AG04450 (cell line): ENCODE data around the gene TET1. TPM values are rescaled to one million over a fixed set of nuclear protein-coding genes. Genes with fewer than 3 reads are reported as not detected.
"Not testable (repeated sequence)": the region's sequence is repeated elsewhere in the genome, so short reads cannot be mapped to it uniquely, and the experiment has no call there.

Source experiments
- CTCF ChIA-PET: fragments of 300-600, 350-600 bp; formaldehyde crosslinking; extraction: SDS; loops from one replicate; lab custom pipeline; 2022; ENCODE audit warnings: antibody characterized with exemption, inconsistent platforms; lab: Charles Lee
- POLR2A ChIA-PET: fragments of 350-600 bp; formaldehyde crosslinking; extraction: SDS; loops from one replicate; lab custom pipeline; 2021; ENCODE audit warnings: antibody characterized with exemption, inconsistent platforms; lab: Yijun Ruan, JAX
- DNase-seq: peaks from one replicate; pipeline ENCODE4 v3.0.0-alpha.2; 2011; ENCODE audit warnings: low read depth, low spot score
- H3K27ac ChIP-seq: one replicate; pipeline ENCODE4 v1.5.1; 2012; ENCODE audit warnings: low read depth, low read length, control low read depth
- H3K27me3 ChIP-seq: one replicate; pipeline ENCODE4 v1.6.0; 2012; ENCODE audit warnings: low read length; ENCODE audit not compliant: control insufficient read depth, insufficient read depth
- H3K4me3 ChIP-seq: 2 replicates; pipeline ENCODE4 v1.5.1; 2011; ENCODE audit warnings: mild to moderate bottlenecking, low read depth, low read length, control low read depth
- H3K9me3 ChIP-seq: 2 replicates; pipeline ENCODE4 v1.5.1; 2012; ENCODE audit warnings: low read length; ENCODE audit not compliant: control insufficient read depth, insufficient read depth
- polyA plus RNA-seq: library from polyadenylated mRNA; depleted of rRNA; stranded (reverse); fragments of >200 nt; gene quantifications from 2 replicates; pipeline ENCODE4 v1.2.3, GENCODE V29; 2011
- TF ChIP-seq, protein P1 (sequence below): IDR thresholded peaks from 2 replicates; pipeline ENCODE4 v1.5.1; 2011; ENCODE audit warnings: low read depth, low read length, control low read depth, inconsistent platforms

Gene TET1
- polyA plus RNA-seq, 1 experiment, result 3.4 TPM

DNA sequence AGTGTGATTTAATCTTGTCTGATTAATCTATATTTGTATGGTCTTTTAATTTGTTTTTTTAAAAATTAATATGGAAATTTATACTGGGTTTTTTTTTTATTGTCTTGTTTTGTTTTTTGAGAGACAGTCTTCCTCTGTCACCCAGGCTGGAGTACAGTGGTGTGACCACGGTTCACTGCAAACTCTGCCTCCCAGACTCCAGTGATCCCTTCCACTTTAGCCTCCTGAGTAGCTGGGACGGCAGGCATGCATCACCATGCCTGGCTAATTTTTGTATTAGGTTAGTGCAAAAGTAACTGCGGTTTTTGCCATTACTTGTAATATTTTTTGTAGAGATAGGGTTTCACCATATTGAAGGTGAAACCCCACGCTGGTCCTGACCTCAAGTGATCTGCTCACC is 73.1 kb downstream of the TET1 start:
- H3K27ac ChIP-seq, result no peak overlapping the region
- no peak for DNase-seq
- no peaks in the 10 kb centered on the region for H3K27me3 ChIP-seq
- H3K4me3 ChIP-seq, result no peak overlapping the region
- POLR2A ChIA-PET, result no interaction called here
- TF ChIP-seq, protein P1, sequence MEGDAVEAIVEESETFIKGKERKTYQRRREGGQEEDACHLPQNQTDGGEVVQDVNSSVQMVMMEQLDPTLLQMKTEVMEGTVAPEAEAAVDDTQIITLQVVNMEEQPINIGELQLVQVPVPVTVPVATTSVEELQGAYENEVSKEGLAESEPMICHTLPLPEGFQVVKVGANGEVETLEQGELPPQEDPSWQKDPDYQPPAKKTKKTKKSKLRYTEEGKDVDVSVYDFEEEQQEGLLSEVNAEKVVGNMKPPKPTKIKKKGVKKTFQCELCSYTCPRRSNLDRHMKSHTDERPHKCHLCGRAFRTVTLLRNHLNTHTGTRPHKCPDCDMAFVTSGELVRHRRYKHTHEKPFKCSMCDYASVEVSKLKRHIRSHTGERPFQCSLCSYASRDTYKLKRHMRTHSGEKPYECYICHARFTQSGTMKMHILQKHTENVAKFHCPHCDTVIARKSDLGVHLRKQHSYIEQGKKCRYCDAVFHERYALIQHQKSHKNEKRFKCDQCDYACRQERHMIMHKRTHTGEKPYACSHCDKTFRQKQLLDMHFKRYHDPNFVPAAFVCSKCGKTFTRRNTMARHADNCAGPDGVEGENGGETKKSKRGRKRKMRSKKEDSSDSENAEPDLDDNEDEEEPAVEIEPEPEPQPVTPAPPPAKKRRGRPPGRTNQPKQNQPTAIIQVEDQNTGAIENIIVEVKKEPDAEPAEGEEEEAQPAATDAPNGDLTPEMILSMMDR, result no peak
- H3K9me3 ChIP-seq, result no peaks in the 10 kb centered on the region; the same call in 1 of the 2 replicates
- CTCF ChIA-PET, result no interaction called here

DNA sequence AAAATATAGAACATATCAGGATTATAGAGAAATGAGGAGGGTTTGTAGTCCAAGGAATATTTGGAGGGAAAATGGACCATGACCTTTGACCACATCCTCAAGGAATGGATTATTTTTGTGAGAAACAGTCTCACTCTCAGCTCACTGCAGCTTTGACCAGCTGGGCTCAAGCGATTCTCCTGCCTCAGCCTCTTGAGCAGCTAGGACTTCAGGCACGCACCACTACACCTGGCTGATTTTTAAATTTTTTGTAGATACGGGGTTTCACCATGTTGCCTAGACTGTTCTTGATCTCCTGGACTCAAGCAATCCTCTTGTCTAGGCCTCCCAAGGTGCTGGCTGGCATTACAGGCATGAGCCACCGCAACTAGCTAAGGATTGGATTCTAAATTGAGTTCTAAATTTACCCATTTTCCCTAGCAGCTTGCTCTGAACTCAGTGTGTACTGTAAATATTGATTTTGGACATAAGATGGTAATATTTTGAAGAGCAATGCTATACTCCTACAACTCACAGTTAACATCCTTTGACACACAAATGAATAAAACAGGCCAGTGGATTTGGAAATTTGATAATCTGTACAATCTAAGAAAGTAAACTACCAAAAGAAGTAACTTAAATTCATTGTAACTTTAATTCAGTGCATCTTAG is 73.8 kb downstream of the TET1 start:
- Histone ChIP-seq H3K4me3 (no peak overlapping the region), H3K9me3 (no peaks in the 10 kb centered on the region; the same call in 1 of the 2 replicates), H3K27me3 (no peaks in the 10 kb centered on the region), H3K27ac (no peak overlapping the region)
- TF ChIP-seq, protein P1, result no peak
- CTCF ChIA-PET, result no interaction called here
- DNase-seq, result no peak
- POLR2A ChIA-PET, result no interaction called here

DNA sequence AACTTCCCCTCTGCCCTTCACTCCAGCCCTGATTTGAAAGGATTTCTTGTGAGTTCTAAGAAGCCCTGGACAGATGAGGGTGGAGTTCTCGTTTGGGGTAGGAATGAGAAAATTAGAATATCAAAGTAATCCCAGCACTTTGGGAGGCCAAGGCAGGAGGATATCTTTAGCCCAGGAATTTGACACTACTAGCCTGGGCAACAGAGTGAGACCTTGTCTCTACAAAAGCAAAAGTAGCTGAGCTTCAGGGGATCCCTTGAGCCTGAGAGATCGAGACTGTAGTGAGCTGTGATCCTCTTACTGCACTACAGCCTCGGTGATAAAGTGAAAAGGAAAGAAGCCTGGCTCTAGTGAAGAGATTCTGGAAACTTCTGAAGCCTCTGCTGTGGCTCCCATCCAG is 76.2 kb downstream of the TET1 start:
- Histone ChIP-seq H3K27ac (no peak overlapping the region), H3K9me3 (no peaks in the 10 kb centered on the region; the same call in 1 of the 2 replicates), H3K4me3 (no peak overlapping the region), H3K27me3 (no peaks in the 10 kb centered on the region)
- ChIA-PET CTCF (interaction anchor here (0.5 kb wide), 1 partner anchor 17 kb away, joined by 4 read pairs; no protein-coding TSS in a partner anchor), POLR2A (no interaction called here)
- TF ChIP-seq, protein P1, result no peak
- no peak for DNase-seq

DNA sequence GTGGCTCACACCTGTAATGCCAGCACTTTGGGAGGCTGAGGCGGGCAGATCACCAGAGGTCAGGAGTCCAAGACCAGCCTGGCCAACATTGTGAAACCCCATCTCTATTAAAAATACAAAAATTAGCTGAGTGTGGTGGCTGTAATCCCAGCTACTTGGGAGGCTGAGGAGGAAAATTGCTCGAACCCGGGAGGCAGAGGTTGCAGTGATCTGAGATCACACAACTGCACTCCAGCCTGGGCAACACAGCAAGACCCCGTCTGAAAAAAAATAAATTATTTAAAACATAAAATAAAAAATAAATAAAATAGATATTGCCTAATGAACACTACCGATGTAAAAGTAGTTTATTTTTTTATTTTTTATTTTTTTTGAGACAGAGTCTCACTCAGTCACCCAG is 83.4 kb downstream of the TET1 start:
- CTCF ChIA-PET, H3K4me3 ChIP-seq, H3K27ac ChIP-seq, H3K9me3 ChIP-seq, H3K27me3 ChIP-seq, DNase-seq, POLR2A ChIA-PET: not testable (repeated sequence)

DNA sequence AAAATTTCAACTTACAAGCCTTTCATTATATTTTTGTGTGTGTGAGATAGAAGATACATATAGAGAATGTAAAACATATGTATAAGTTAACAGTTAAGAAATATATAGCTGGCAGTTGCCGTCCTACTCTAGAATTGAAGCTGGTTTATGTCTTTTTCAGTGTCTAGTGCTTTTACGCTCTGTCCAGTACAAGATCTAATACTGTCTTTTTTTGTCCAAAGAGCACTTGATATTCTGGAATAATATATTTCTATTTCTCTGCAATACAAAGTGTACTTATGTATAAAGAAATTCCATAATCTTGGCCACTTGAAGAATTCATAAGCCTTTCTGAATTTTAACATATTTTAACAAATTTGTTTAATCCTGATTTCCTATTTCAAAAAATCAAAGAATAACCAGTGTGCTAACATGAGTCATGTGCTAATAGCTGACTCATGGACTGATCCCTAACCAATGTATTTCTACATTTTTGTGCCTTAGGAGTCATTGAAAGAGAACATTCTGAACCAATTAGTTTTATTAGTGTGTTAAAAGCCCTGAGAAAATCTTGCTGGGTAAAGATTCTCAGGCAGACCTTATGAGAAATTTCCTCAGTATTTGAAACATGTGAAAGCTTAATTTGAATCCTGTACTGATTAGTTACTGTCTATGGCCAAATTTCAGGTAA is 87.7 kb downstream of the TET1 start:
- DNase-seq, result peak; percentile 51
- TF ChIP-seq, protein P1, result no peak
- H3K4me3 ChIP-seq, result no peak overlapping the region
- ChIA-PET POLR2A (interaction anchor here (0.6 kb wide), 1 partner anchor 168 kb away, joined by 9 read pairs; no protein-coding TSS in a partner anchor), CTCF (no interaction called here)
- H3K27me3 ChIP-seq, result no peaks in the 10 kb centered on the region
- H3K9me3 ChIP-seq, result no peaks in the 10 kb centered on the region
- H3K27ac ChIP-seq, result no peak overlapping the region
